Brain pericyte (primary cell): Measurements from ENCODE around the gene ASF1A.
"Not testable (repeated sequence)": the region's sequence is repeated elsewhere in the genome, so short reads cannot be mapped to it uniquely, and the experiment has no call there.

Source experiments
- DNase-seq: peaks from one replicate; pipeline ENCODE4 v3.0.0-alpha.2; 2012; ENCODE audit warnings: low read depth, low spot score

Gene ASF1A

DNA sequence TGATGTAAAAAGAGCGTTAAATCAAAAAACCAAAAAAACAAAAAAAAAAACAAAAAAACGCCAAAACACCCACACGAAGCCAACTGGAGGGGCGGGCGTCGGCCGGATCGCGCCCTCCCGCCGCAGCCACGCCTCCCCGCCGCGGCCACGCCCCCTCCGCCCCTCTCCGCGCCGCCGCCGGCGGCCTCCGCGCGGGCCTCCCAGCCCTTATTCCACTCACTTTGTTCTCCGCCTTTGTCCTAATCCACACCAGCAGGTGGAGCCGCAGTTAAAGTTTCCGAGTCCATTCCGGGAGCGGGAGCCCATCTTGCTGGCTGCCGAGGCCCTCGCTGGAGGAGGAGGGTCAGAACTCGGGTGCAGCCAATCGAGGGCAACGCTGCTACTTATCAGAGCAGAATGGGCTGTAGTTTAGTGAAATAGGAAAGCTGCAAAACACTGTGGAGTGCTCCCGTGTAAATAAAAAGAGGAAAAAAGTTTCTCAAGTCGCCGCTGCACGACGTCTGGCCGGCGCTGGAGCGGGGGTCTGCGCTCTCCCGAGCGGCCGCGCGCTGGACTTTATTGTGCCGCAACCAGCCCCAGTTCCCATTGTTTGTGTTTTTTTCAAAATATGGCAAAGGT is at the start of gene ASF1A:
ASF1A (plus strand) TSS at position 346 of the 618 bp plus-strand sequence; CDS start at position 608, 262 bp downstream.
- DNase-seq, result peak; percentile 93

DNA sequence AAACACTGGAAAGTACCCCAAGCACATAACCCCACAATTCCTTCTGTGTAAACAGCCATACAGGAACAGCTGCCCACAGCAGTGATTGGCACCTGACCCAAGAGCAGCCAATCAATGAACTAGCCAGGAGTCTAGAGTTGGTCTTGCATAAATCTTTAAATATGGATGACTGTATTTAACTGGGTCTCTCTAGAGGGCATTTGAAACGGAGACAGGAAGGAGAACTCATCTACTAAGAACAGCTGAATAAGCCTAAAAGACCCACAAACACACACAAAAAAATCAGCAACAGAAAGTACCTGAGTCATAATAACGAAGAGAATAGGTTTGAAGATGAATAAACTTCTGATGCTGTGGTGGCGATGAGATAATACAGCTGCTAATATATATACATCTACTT is 49.0 kb upstream of the ASF1A start:
- no peak for DNase-seq

DNA sequence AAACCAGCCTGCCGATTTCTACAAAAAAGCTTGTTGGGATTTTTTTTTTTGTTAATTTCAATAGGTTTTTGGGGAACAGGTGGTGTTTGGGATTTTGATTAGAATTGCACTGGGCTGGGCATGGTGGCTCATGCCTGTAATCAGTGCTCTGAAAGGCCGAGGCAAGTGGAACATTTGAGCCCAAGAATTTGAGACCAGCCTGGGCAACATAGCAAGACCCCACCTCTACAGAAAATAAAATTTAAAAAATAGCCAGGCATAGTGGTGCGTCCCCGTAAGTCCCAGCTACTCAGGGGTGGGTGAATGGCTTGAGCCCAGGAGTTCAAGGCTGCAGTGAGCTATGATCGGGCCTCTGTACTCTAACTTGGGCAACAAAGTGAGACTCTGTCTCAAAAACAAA is 40.5 kb upstream of the ASF1A start:
- no peak for DNase-seq

DNA sequence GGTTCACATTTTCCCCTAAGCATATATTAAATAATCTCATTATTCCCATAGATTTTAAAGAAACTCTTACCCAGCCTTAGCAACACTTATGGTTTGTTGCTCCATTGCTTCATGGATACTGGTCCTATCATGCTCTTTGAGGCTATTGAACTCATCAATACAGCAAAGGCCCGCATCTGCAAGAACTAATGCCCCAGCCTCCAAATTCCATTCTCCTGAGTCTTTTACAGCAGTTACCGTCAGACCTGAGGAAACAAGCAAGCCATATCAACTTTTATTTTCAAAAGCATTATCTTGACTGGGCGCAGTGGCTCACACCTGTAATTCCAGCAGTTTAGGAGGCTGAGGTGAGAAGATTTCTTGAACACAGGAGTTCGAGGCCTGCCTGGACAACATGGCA is 37.7 kb upstream of the ASF1A start:
- no peak for DNase-seq

- no peak for DNase-seq
Measured at GRCh38 chr6:118859517-118860064, 34.4 kb upstream of the ASF1A start.

DNA sequence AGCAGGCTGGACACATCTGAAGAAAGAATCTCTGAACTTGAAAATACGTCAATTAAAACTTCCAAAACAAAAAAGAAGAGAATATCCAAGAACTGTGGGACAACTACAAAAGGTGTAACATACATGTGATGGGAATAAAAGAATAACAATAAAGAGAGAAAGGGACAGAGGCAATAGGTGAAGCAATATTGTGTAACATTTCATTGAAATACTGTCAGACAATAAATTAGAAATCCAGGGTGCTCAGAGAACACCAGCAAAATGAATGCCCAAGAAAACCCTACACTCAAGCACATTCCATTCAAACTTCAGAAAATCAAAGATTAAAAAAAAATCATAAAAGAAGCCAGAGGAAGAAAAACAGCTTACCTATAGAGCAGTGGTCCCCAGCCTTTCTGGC is 33.6 kb upstream of the ASF1A start:
- no peak for DNase-seq

- DNase-seq, result no peak
Measured at GRCh38 chr6:118860880-118861279, 33.1 kb upstream of the ASF1A start.

DNA sequence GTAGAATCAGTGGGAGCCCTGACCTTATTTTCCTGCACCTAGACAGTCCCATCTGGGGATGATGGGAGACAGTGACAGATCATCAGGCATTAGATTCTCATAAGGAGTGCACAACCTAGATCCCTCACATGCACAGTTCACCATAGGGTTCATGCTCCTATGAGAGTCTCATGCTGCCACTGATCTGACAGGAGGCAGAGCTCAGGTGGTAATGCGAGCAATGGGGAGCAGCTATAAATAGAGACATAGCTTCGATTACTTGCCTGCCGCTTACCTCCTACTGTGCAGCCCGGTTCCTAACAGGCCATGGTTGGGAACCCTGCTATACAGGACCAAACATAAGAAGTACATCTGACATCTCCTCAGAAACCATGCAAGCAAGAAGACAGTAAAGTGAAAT is 31.5 kb upstream of the ASF1A start:
- DNase-seq, result no peak

DNA sequence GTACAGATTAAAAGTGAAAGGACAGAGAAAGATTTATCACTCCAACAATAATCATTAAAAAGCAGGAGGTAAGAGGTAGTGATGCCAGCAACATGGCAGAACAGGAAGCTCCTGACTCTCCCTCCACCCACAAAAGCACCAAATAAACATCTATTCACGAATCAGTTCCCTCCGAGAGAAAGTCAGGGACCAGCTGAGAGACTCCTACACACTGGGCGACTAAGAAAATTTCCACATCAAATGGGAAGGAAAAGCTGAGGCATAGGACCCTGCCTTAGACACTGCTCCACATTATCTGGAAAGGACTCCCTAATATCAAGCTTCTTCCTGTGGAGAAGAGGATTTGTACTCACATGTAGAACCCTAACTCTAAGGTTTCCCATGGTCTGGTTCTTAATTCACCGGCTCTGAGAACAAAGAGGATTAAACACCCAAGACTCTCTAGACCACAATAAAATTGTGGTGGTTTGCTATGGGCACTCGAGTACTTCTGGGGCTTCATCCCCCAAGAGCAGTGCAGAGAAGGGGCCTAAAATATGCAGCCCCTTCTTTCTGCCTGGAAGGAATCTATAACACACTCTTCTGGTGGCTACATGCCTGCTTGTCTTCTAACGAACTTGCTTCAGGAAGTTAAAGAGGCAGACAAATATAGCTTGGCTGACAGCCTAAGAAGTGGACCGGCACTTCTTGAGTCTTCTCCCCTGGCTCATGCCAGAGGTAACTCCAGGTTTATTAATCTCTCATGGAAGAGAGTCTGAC is 29.4 kb upstream of the ASF1A start:
- no peak for DNase-seq

DNA sequence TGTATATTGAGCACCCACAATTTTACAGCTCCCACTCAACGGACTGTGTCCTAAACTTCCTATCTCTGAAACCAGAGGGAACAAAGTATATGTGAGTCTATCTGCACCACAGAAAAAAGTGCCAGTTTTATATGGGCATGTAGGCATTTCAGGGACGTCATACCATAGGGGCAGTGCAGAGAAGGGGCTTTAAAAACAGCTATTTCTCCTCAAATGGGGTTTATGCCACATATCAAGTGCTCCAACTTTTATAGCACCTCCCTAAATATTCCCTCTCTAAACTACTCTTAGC is 28.9 kb upstream of the ASF1A start:
- DNase-seq, result no peak

- no peak for DNase-seq
Measured at GRCh38 chr6:118867181-118867580, 26.8 kb upstream of the ASF1A start.

DNA sequence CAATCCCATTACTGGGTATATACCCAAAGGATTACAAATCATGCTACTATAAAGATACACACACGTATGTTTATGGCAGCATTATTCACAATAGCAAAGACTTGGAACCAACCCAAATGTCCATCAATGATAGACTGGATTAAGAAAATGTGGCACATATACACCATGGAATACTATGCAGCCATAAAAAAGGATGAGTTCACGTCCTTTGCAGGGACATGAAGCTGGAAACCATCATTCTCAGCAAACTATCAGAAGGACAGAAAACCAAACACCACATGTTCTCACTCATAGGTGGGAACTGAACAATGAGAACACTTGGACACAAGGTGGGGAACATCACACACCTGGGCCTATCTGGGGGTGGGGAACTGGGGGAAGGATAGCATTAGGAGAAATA is 25.1 kb upstream of the ASF1A start:
- DNase-seq, result not testable (repeated sequence)

DNA sequence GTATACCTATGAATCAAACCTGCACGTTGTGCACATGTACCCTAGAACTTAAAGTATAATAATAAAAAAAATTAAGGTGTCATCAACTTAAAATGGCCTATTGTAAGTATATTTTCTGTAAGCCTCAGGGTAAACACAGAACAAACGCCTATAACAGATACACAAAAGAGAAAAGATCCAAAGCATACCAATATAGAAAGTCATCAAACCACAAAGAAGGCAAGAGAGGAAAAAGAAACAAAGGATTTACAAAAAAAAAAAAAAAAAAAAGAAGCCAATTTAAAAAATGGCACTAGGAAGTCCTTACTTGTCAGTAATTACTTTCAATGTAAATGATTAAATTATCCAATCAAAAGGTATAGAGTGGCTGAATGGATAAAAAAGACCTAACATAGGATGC is 24.6 kb upstream of the ASF1A start:
- DNase-seq, result no peak

DNA sequence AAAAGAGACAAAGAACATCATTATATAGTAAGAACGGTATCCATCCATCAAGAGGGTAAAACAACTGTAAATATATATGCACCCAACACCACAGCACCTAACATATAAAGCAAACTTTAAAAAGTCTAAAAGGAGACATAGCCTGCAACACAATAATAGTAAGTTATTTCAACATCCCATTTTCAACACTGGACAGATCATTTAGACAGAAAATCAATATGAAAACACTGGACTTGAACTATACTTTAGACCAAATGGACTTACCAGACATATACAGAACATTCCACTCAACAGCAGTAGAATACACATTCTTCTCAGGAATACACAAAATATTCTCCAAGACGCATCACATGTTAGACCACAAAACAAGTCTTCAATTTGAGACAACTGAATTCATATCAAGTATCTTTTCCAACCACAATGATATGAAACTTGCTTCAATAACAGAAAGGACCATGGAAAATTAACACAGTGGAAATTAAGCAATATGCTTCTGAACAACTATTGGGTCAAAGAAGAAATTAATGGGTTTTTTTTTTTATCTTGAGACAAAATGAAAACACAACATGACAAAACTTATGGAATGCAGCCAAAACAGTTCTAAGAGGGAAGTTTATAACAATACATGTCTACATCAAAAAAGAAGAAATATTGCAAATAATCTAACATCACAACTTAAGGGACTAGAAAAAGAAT is 23.9 kb upstream of the ASF1A start:
- DNase-seq, result no peak

DNA sequence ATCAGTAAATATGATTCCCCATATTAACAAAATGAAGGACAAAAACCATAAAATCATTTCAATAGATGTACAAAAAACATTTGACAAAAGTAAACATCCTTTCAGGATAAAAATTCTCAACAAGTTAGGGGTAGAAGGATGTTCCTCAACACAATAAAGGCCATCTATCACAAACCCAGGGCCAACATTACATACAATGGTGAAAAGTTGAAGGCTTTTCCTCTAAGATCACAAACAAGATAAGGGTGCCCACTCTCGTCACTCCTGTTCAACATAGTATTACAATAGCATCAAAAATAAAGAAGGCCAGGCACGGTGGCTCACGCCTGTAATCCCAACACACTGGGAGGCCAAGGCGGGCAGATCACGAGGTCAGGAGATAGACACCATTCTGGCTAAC is 22.6 kb upstream of the ASF1A start:
- no peak for DNase-seq

DNA sequence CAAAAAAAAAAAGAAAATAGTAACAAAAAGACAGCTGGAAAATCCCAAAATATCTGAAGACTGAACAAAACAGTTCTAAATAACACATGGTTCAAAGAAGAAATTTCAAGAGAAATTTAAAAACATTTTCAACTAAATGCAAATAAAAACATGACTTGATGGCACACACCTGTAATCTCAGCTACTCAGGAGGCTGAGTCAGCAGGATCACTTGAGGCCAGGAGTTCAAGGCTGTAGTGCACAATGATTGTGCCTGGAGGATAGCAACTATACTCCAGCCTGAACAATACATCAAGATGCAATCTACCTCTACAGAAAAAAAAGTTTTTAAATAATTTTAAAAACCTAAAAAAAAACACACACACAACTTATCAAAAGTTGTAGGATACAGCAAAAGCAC is 21.6 kb upstream of the ASF1A start:
- no peak for DNase-seq

- no peak for DNase-seq
Measured at GRCh38 chr6:118872726-118873125, 21.2 kb upstream of the ASF1A start.

DNA sequence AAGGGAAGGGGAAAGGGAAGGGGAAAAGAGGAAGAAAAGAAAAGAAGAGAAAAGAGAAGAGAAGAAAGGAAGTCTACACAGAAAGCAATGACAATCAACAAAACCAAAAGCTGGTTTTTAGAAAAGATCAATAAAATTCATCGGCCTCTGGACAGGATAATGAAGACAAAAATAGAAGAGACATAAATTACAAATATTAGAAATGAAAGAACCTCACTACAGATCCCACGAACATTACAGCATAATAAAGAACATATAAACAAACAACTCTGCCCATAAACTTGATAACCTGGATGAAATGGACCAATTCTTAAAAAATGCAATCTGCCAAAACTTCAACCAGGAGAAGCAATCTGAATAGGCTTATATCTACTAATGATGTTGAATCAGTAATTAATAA is 20.7 kb upstream of the ASF1A start:
- no peak for DNase-seq

DNA sequence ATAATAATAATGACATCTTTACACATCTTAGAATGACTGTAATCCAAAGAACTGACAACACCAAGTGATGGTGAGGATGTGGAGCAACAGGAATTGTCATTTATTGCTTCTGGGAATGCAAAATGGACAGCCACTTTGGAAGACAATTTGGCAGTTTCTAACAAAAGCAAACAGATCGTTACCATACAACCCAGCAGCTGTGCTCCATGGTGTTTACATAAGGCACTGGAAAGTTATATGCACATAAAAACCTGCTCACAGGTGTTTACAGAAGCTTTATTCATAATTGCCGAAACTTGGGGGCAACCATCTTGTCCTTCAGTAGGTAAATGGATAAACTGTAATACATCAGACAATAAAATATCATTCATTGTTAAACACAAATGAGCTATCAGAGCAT is 18.3 kb upstream of the ASF1A start:
- DNase-seq, result no peak

DNA sequence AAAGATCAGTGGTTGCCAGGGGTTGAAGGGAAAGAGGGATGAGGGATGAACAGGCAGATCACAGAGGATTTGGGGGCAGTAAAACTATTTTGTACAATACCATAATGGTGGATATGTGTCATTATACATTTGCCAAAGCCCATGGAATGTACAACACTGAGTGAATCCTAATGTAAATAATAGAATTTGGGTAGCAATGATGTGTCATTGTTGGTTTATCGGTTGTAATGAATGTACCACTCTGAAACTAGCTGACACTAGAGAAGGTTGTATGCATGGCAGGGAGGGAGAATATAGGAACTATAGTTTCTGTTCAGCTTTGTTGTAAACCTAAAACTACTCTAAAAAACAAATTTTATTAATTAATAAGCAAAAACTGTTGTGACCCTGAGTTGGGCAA is 17.8 kb upstream of the ASF1A start:
- DNase-seq, result no peak

DNA sequence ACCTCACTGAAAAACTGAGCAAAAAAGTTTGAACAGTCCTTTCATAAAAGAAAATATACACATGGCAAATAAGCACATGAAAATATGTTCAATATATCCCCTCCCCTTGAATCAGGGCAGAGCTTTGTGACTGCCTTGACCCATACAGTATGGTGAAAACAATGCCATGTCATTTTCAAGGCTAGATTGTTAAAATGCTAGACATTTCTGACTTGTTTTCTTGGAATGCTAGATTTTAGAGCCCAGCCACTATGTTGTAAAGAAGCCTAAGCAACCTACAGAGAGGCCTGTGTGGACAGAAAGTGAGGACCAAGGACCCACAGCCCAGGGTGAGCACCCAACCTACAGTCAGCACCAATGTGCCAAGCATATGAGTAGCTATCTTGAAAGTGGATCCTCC is 17.1 kb upstream of the ASF1A start:
- DNase-seq, result no peak

DNA sequence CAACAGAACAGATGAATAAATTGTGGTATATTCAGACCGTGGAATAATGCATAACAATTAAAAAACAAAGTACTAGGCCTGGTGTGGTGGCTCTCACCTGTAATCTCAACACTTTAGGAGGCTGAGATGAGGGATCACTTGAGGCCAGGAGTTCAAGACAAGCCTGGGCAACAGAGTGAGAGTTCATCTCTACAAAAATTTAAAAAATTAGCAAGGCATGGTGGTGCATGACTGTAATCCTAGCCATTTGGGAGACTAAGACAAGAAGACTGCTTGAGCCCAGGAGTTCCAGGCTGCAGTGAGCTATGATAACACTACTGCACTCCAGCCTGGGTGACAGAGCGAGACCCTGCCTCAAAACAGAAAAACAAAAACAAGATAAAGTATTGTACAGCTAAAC is 16.1 kb upstream of the ASF1A start:
- no peak for DNase-seq
